ENCODE results near the gene ZNF770. TPM values are rescaled to one million over a fixed set of nuclear protein-coding genes. Genes with fewer than 3 reads are reported as not detected.

ZNF770 gene
- total RNA-seq: 48.0 and 71.4 TPM in 2 replicates

GRCh38 chr15:34988027-34988902 lies at the start of gene ZNF770:
ZNF770 (minus strand) TSS chr15:34988287; CDS start chr15:34983434, 4,853 bp downstream.

GRCh38 chr15:34969340-34970097 lies 18.6 kb downstream of the ZNF770 start, which contains the start of gene AQR:
AQR (minus strand) TSS chr15:34969742; CDS start chr15:34969613, 129 bp downstream.

Other genes starting within 250 kb of the ZNF770 start
- not detected in 2 replicates for gene GJD2, start 233.3 kb downstream of the ZNF770 start, total RNA-seq
- not detected in 2 replicates for gene ACTC1, start 192.7 kb downstream of the ZNF770 start, total RNA-seq
- gene AQR, start 18.5 kb downstream of the ZNF770 start, total RNA-seq: 19.5 and 22.2 TPM in 2 replicates
- gene NANOGP8, start 97.0 kb upstream of the ZNF770 start, total RNA-seq: 0.24 TPM in 1 of 2 replicates, not detected in the other